OCI-LY1 (cell line): Measurements from ENCODE around the gene SAT1.

Experiments
- CTCF ChIP-seq: fragments of 200-600 bp; sonication (generic), shearing (Covaris generic); IDR thresholded peaks from 2 replicates; pipeline ENCODE4 v1.5.1; 2017; ENCODE audit warnings: mild to moderate bottlenecking, antibody characterized with exemption, low read length, moderate library complexity, mixed read lengths
- EZH2 ChIP-seq: fragments of 200-600 bp; sonication (generic), shearing (Covaris generic); IDR thresholded peaks from 2 replicates; pipeline ENCODE4 v1.8.0; 2017; ENCODE audit warnings: borderline replicate concordance, mixed run types, mild to moderate bottlenecking, antibody characterized with exemption, low read length, moderate library complexity, mixed read lengths

GRCh38 chrX:23737413-23737812 lies 45.6 kb upstream of the SAT1 start:
- TF ChIP-seq EZH2: no peak
- TF ChIP-seq CTCF: no peak
